Measurements from ENCODE around the gene DERA. TPM values are rescaled to one million over a fixed set of nuclear protein-coding genes. Genes with fewer than 3 reads are reported as not detected.

The DERA gene
- total RNA-seq, 4 donors from 2014 or later: 33.0 to 49.1 (median 43.4) TPM

DNA sequence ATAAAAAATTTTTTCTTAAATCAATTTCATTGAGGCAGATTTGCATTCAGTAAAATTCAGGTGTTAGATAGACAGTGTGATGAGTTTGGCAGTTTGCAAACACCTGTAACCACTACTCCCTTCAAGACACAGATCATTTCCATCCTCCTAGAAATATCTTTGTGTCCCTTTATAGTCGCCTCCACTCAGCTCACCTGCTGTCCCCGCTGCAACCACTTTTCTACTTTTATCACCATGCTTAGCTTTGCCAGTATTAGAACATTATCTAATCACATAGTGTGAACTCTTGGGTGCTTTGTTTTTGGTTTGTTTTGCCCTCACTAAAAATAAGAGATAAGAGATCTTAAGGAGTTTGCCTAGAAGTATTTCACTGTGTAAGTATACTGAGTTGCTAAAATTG, 73.8 kb downstream of the DERA start:
- TF ChIP-seq, protein P1, sequence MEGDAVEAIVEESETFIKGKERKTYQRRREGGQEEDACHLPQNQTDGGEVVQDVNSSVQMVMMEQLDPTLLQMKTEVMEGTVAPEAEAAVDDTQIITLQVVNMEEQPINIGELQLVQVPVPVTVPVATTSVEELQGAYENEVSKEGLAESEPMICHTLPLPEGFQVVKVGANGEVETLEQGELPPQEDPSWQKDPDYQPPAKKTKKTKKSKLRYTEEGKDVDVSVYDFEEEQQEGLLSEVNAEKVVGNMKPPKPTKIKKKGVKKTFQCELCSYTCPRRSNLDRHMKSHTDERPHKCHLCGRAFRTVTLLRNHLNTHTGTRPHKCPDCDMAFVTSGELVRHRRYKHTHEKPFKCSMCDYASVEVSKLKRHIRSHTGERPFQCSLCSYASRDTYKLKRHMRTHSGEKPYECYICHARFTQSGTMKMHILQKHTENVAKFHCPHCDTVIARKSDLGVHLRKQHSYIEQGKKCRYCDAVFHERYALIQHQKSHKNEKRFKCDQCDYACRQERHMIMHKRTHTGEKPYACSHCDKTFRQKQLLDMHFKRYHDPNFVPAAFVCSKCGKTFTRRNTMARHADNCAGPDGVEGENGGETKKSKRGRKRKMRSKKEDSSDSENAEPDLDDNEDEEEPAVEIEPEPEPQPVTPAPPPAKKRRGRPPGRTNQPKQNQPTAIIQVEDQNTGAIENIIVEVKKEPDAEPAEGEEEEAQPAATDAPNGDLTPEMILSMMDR (IDR thresholded peaks at IDR 0.05; ENCODE audit: low read depth): no peak

DNA sequence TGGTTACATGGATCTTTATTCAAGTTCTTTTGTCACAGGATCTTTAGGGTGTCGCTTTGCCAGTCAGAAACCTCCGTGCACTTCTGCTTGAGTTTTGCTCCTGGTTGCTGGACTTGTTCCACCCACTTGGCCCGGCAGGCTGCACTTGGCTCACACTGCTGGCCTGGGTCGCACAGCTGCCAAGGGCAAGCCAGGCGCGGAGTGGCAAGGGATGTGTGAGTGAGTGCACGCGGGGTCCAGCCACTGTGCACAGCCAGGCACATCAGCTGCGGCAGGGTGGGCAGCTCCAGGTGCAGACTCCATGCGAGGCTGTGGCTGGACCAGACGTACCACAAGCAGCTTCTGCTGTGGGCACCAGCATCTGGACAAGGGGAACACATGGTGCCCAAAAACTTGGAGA, 76.6 kb downstream of the DERA start:
- TF ChIP-seq, protein P1 (IDR thresholded peaks at IDR 0.05; ENCODE audit: low read depth): no peak

DNA sequence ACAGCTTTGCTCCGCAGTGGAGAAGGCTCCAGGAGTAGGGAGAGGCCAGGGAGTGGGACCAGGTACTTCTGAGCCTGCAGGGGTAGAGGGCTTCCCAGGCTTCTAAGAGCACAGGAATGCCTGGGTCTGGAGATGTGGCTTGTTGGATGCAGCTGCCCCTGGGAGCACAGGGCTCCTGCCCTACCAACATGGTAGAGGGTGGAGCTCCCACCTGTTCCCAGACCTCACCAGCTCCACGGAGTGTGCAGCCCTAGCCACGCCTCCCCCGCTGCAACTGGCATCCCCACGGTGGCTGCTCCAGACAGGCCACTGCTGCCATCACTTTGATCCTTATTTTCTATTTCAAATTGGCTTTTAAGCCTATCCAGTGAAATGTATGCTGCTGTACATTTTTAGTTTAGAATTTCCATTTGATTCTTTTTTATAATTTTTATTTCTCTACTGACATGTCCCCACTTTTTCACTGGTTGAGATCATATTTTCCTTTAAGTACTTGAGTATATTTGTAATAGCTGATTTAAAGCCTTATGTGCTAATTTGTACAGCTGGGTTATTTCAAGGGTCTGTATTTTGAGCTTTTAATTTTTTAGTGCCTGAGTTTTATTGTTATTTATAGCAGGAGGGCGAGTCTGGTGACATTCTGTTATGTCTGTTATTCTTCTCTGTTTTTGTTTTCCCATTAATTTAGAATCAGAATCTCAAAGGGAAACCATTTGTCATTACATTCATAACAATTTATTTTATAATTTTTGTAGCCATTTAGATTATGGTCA, 78.0 kb downstream of the DERA start:
- TF ChIP-seq, protein P1 (IDR thresholded peaks at IDR 0.05; ENCODE audit: low read depth): no peak

DNA sequence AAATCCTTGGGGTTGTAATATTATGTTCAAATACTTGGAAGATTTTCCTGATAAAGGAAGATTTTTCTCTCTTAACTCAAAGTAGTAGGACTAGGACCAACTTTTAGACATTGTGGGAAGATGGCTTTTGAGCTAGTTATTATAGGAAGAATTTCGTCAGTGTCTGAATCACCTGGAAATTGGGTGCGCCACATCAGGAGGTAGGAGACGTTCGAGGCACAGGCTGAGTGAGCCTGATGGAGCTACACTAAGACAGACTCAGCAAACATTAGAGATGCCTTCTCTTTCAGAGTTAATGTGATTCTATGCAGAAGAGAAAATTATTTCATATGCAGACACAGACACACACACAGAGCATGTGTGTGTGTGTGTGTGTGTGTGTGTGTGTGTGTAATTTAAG, 84.7 kb downstream of the DERA start:
- TF ChIP-seq, protein P1 (IDR thresholded peaks at IDR 0.05; ENCODE audit: low read depth): no peak

DNA sequence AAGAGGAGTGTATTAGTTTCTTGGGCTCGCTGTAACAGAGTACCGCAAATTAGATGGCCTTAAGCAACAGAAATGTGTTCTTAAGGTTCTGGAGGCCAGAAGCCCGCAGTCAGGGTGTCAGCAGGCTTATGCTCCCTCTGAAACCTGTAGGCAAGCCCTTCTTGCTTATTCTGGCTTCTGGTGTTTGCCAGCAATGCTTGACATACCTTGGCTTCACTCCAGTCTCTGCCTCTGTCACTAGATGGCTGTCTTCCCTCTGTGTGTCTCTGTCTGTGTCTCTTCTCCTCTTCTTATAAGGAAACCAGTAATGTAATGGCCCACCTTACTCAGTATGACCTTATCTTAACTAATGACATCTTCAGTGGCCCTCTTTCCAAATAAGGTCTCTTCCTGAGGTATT, 85.1 kb downstream of the DERA start:
- TF ChIP-seq, protein P1 (IDR thresholded peaks at IDR 0.05; ENCODE audit: low read depth): no peak

DNA sequence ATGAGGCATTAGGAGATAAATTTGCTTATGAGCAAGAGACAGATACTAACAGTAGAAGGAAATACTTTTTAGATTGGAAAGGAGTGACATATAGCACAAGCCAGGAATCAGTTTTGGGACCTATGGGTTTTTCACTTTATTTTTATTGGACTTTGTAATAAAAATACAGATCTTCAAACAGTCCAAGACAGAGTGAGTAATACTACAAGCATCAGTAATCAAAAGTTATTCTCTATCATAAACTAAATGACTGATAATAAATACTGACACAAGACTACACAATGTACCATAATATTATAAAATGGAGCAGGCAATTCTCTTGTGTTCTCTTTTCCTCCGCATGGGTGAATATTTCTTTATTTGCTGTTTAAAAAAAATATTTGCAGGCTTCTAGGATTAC, 85.8 kb downstream of the DERA start:
- TF ChIP-seq, protein P1 (IDR thresholded peaks at IDR 0.05; ENCODE audit: low read depth): no peak

DNA sequence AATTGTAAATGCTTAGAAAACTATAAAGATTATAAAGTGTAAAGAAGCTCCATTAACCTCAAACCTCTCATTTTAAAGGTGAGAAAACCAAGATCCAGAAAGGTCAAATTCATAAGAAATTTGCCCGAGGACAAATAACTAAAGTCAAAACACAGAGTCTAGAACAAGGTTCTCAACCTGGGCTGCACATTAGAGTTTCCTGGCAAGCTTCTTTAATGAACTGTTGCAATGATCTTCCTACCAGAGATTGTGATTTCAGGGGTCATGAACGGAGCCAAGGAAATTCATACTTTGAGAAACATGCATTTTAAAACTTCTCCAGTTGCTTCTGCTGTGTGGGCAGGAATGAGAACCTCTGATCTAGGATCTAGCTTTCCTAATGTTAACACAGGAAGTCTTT, 86.8 kb downstream of the DERA start:
- TF ChIP-seq, protein P1 (IDR thresholded peaks at IDR 0.05; ENCODE audit: low read depth): no peak
